HEK293T (cell line): Measurements from ENCODE around the gene DUSP11.
A peak's percentile ranks its signal among the peaks of the same experiment; 100 is the strongest.

ENCODE experiments used
- CTCF ChIA-PET: fragments of 350-600 bp; formaldehyde crosslinking; extraction: SDS; loops from one replicate; lab custom pipeline; 2021; ENCODE audit warnings: antibody characterized with exemption, inconsistent platforms; lab: Yijun Ruan, JAX
- POLR2A ChIA-PET: fragments of 350-600 bp; formaldehyde crosslinking; extraction: SDS; loops from one replicate; lab custom pipeline; 2020; ENCODE audit warnings: antibody characterized with exemption, inconsistent platforms; lab: Yijun Ruan, JAX
- DNase-seq: peaks from one replicate; pipeline ENCODE4 v3.0.0; 2012; ENCODE audit warnings: mixed read lengths; ENCODE audit errors: extremely low spot score
- ARNT ChIP-seq: fragments of 450-650 bp; IDR thresholded peaks from 2 replicates; pipeline ENCODE4 v1.6.1; 2017; ENCODE audit warnings: mild to moderate bottlenecking
- BHLHE40 ChIP-seq: fragments of 450-650 bp; IDR thresholded peaks from 2 replicates; pipeline ENCODE4 v1.6.1; 2016; ENCODE audit warnings: mild to moderate bottlenecking, moderate library complexity, borderline replicate concordance
- CTBP1 ChIP-seq: fragments of 450-650 bp; IDR thresholded peaks from 2 replicates; pipeline ENCODE4 v1.6.1; 2016; ENCODE audit warnings: borderline replicate concordance
- ELF4 ChIP-seq: fragments of 450-650 bp; IDR thresholded peaks from 2 replicates; pipeline ENCODE4 v1.6.1; 2017; ENCODE audit warnings: antibody characterized with exemption
- FOXA1 ChIP-seq: fragments of 450-650 bp; IDR thresholded peaks from 2 replicates; pipeline ENCODE4 v1.6.1; 2016; ENCODE audit warnings: mild to moderate bottlenecking
- FOXK2 ChIP-seq: fragments of 450-650 bp; IDR thresholded peaks from 2 replicates; pipeline ENCODE4 v1.6.1; 2016; ENCODE audit warnings: mild to moderate bottlenecking
- FOXM1 ChIP-seq: fragments of 450-650 bp; IDR thresholded peaks from 2 replicates; pipeline ENCODE4 v1.6.1; 2017; ENCODE audit warnings: mild to moderate bottlenecking, borderline replicate concordance
- HDGF ChIP-seq: fragments of 450-650 bp; IDR thresholded peaks from 2 replicates; pipeline ENCODE4 v1.6.1; 2017; ENCODE audit warnings: antibody characterized with exemption, borderline replicate concordance
- L3MBTL2 ChIP-seq: fragments of 450-650 bp; conservative IDR thresholded peaks from 2 replicates; pipeline ENCODE4 v1.6.1; 2016; ENCODE audit warnings: mild to moderate bottlenecking
- LEF1 ChIP-seq: fragments of 450-650 bp; IDR thresholded peaks from 2 replicates; pipeline ENCODE4 v1.6.1; 2017; ENCODE audit warnings: mild to moderate bottlenecking, borderline replicate concordance
- NFRKB ChIP-seq: fragments of 450-650 bp; IDR thresholded peaks from 2 replicates; pipeline ENCODE4 v1.6.1; 2016; ENCODE audit warnings: mild to moderate bottlenecking, moderate library complexity
- PKNOX1 ChIP-seq: fragments of 450-650 bp; IDR thresholded peaks from 2 replicates; pipeline ENCODE4 v1.6.1; 2016
- SP1 ChIP-seq: fragments of 450-650 bp; IDR thresholded peaks from 2 replicates; pipeline ENCODE4 v1.6.1; 2017
- SUZ12 ChIP-seq: fragments of 450-650 bp; IDR thresholded peaks from 2 replicates; pipeline ENCODE4 v1.6.1; 2016; ENCODE audit warnings: mild to moderate bottlenecking
- TARDBP ChIP-seq: fragments of 450-650 bp; IDR thresholded peaks from 2 replicates; pipeline ENCODE4 v1.6.1; 2016
- ZNF384 ChIP-seq: fragments of 450-650 bp; IDR thresholded peaks from 2 replicates; pipeline ENCODE4 v1.6.1; 2016

Gene DUSP11

GRCh38 chr2:73779467-73780236 lies at the start of gene DUSP11:
TSS of gene DUSP11 (minus strand) at chr2:73780103. CDS start at chr2:73779974, 129 bp downstream.
- DNase-seq = peak; percentile 94
- POLR2A ChIA-PET = interaction anchor here (1.0 kb wide), 1 partner anchor 43 kb away, joined by 6 read pairs; the partner anchor contains the start of gene TPRKB
- no peak for TF ChIP-seq LEF1
- TF ChIP-seq FOXK2 = peak; percentile 96
- CTCF ChIA-PET = interaction anchor here (0.6 kb wide), 1 partner anchor 27 kb away, joined by 3 read pairs; no protein-coding TSS in a partner anchor

GRCh38 chr2:73828818-73829570 lies 49.1 kb upstream of the DUSP11 start, which contains the start of gene STAMBP:
TSS of gene STAMBP (plus strand) at chr2:73828961. CDS start at chr2:73830857, 1,896 bp downstream.
- POLR2A ChIA-PET = interaction anchor here (0.6 to 1.3 kb wide), 17 partner anchors 10 to 363 kb away, joined by 3 to 7 read pairs (median 4); partner anchors contain the start of genes MOB1A and TPRKB
- TF ChIP-seq FOXK2 (no peak), PKNOX1 (peak; percentile 97), L3MBTL2 (peak; percentile 82), TARDBP (no peak)
- peak; percentile 94 for DNase-seq
- CTCF ChIA-PET = interaction anchor here (0.7 to 1.0 kb wide), 3 partner anchors 92 to 322 kb away, joined by 3 to 5 read pairs (median 3); no protein-coding TSS in a partner anchor

- no peak for DNase-seq
- CTCF ChIA-PET = interaction anchor here (0.7 to 1.0 kb wide), 3 partner anchors 93 to 323 kb away, joined by 3 to 5 read pairs (median 3); no protein-coding TSS in a partner anchor
Observed at GRCh38 chr2:73828389-73828817, 48.5 kb upstream of the DUSP11 start.

GRCh38 chr2:73827660-73828388 lies 47.9 kb upstream of the DUSP11 start:
- POLR2A ChIA-PET = interaction anchor here (0.6 to 1.3 kb wide), 18 partner anchors 11 to 364 kb away, joined by 3 to 7 read pairs (median 4); partner anchors contain the start of genes MOB1A and TPRKB
- DNase-seq = no peak
- CTCF ChIA-PET = interaction anchor here (0.7 to 1.0 kb wide), 4 partner anchors 93 to 323 kb away, joined by 3 to 5 read pairs (median 3); no protein-coding TSS in a partner anchor
- TF ChIP-seq TARDBP (no peak), ELF4 (no peak), CTBP1 (no peak), FOXA1 (no peak), ZNF384 (no peak), LEF1 (no peak), FOXK2 (no peak), FOXM1 (no peak), SP1 (no peak), L3MBTL2 (no peak), ARNT (no peak), HDGF (no peak), PKNOX1 (no peak), BHLHE40 (no peak), NFRKB (no peak), SUZ12 (no peak)

More at GRCh38 chr2:73828389-73828817, 48.5 kb upstream of the DUSP11 start:
- POLR2A ChIA-PET = interaction anchor here (0.6 to 1.3 kb wide), 18 partner anchors 11 to 363 kb away, joined by 3 to 7 read pairs (median 4); partner anchors contain the start of genes MOB1A and TPRKB
- no peak for TF ChIP-seq HDGF
- TF ChIP-seq FOXK2 = no peak
- TF ChIP-seq L3MBTL2 = no peak
- TF ChIP-seq ELF4 = 0 out of 2 replicates have a peak, but pooled peaks have one; percentile 43
- TF ChIP-seq PKNOX1 = no peak
- TF ChIP-seq SUZ12 = no peak

- ChIA-PET POLR2A (interaction anchor here (0.8 kb wide), 1 partner anchor 90 kb away, joined by 5 read pairs; the partner anchor contains the start of gene TPRKB), CTCF (interaction anchor here (0.6 to 0.9 kb wide), 3 partner anchors 182 to 400 kb away, joined by 3 to 4 read pairs (median 3); no protein-coding TSS in a partner anchor)
- TF ChIP-seq ZNF384 (no peak), HDGF (no peak), TARDBP (no peak), LEF1 (no peak), ELF4 (no peak), FOXK2 (no peak), ARNT (no peak), FOXA1 (no peak), CTBP1 (no peak), L3MBTL2 (no peak), NFRKB (no peak)
- DNase-seq = no peak
Observed at GRCh38 chr2:73827018-73827417, 47.1 kb upstream of the DUSP11 start.
